Neural cell (in vitro differentiated cells): Measurements from ENCODE around the gene PGS1.

Source experiments
- EP300 ChIP-seq: fragments of 450-650 bp; conservative IDR thresholded peaks from 2 replicates; pipeline ENCODE4 v1.6.1; 2014; ENCODE audit warnings: antibody characterized with exemption, mild to moderate bottlenecking, moderate library complexity; ENCODE audit not compliant: poor library complexity, severe bottlenecking
- EZH2 ChIP-seq: fragments of 200-600, 300-800 bp; shearing (Covaris generic), sonication (generic); IDR thresholded peaks from 2 replicates; pipeline ENCODE4 v1.6.1; 2014; ENCODE audit warnings: antibody characterized with exemption, low read length, borderline replicate concordance, mild to moderate bottlenecking; ENCODE audit not compliant: insufficient read depth, poor library complexity, severe bottlenecking
- MXI1 ChIP-seq: fragments of 450-650 bp; conservative IDR thresholded peaks from 2 replicates; pipeline ENCODE4 v1.6.1; 2014; ENCODE audit warnings: antibody characterized with exemption, mild to moderate bottlenecking; ENCODE audit not compliant: poor library complexity, severe bottlenecking
- POLR2AphosphoS5 ChIP-seq: IDR thresholded peaks from 2 replicates; pipeline ENCODE4 v1.6.1; 2012
- RAD21 ChIP-seq: fragments of 450-650 bp; conservative IDR thresholded peaks from 2 replicates; pipeline ENCODE4 v1.6.1; 2014; ENCODE audit warnings: antibody characterized with exemption, mild to moderate bottlenecking, moderate library complexity
- TAF1 ChIP-seq: IDR thresholded peaks from 2 replicates; pipeline ENCODE4 v1.6.1; 2012; ENCODE audit warnings: low read depth
- TF ChIP-seq, protein P1 (sequence below): fragments of 450-650 bp; IDR thresholded peaks from 2 replicates; pipeline ENCODE4 v1.5.1; 2014; ENCODE audit warnings: antibody characterized with exemption, mild to moderate bottlenecking, moderate library complexity; ENCODE audit not compliant: poor library complexity, severe bottlenecking

GRCh38 chr17:78377858-78378224, 608 bp upstream of the PGS1 start:
- TF ChIP-seq MXI1 (no peak), EZH2 (no peak), TAF1 (no peak), RAD21 (no peak), EP300 (no peak), POLR2AphosphoS5 (no peak)
- TF ChIP-seq, protein P1, sequence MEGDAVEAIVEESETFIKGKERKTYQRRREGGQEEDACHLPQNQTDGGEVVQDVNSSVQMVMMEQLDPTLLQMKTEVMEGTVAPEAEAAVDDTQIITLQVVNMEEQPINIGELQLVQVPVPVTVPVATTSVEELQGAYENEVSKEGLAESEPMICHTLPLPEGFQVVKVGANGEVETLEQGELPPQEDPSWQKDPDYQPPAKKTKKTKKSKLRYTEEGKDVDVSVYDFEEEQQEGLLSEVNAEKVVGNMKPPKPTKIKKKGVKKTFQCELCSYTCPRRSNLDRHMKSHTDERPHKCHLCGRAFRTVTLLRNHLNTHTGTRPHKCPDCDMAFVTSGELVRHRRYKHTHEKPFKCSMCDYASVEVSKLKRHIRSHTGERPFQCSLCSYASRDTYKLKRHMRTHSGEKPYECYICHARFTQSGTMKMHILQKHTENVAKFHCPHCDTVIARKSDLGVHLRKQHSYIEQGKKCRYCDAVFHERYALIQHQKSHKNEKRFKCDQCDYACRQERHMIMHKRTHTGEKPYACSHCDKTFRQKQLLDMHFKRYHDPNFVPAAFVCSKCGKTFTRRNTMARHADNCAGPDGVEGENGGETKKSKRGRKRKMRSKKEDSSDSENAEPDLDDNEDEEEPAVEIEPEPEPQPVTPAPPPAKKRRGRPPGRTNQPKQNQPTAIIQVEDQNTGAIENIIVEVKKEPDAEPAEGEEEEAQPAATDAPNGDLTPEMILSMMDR: no peak
